Right cardiac atrium (tissue), 5 donors: ENCODE results near the gene RBM11. TPM values are rescaled to one million over a fixed set of nuclear protein-coding genes. Genes with fewer than 3 reads are reported as not detected.

Experiments
- ATAC-seq, 2 donors: fragments of 200-7000 bp; cut with Tn5 transposase; one replicate each; pipeline versions ENCODE4 v1.8.0 to v1.9.1; 2020; ENCODE audit warnings: moderate library complexity in 2 of 2, mild to moderate bottlenecking in 1 of 2
- DNase-seq, 3 donors: peaks; one replicate each; pipeline ENCODE4 v3.0.0-alpha.2; 2020
- H3K27ac ChIP-seq: one replicate; pipeline ENCODE4 v1.5.1; 2013; ENCODE audit warnings: mild to moderate bottlenecking, low read length, control low read depth, moderate library complexity
- H3K27me3 ChIP-seq: one replicate; pipeline ENCODE4 v1.6.1; 2013; ENCODE audit not compliant: control insufficient read depth, insufficient read depth
- H3K4me1 ChIP-seq: one replicate; pipeline ENCODE4 v1.6.1; 2013; ENCODE audit warnings: low read length; ENCODE audit not compliant: control insufficient read depth, insufficient read depth
- H3K4me3 ChIP-seq: one replicate; pipeline ENCODE4 v1.5.1; 2013; ENCODE audit warnings: low read length, control low read depth
- H3K9me3 ChIP-seq: one replicate; pipeline ENCODE4 v1.6.1; 2013; ENCODE audit warnings: low read length; ENCODE audit not compliant: control insufficient read depth
- WGBS: extraction: QIAGEN DNeasy Blood & Tissue Kit; methylation state at CpG from one replicate; pipeline ENCODE4 v1.1.7; 2013; 5-methylcytosine and 5-hydroxymethylcytosine counted together
- intact Hi-C, 4 donors: fragments of 100-400 bp; cut with DNase I; formaldehyde crosslinking; loops; one replicate each; pipeline versions ENCODE4 v1.11.0 to v1.14.0; 2022 to 2023
- polyA plus RNA-seq: library from polyadenylated mRNA; stranded (reverse); fragments of 200-250 nt; gene quantifications from one replicate; pipeline ENCODE4 v1.2.3, GENCODE V29; 2013
- total RNA-seq, 4 donors: library from RNA; stranded (reverse); fragmentation: NEBNext Ultra II Directional; extraction: Animal tissue kit (Norgen Biotek cat#: 25700); gene quantifications; one replicate each; pipeline ENCODE4 v1.2.1, GENCODE V29; 2021
- donor health status: healthy with polysubstance abuse.
- donor health status: DM: no; HTN: yes; CAD: no.
- donor health status: DM: no; HTN: no; CAD: no.
- donor health status: DM: no; HTN: yes; CAD: no; lungs with severe emphysema.
- donor health status: DM: yes; HTN: yes; CAD: no.

RBM11 gene
- total and polyA plus RNA-seq, 5 donors: 1.1 to 5.0 (median 2.0) TPM

- no peaks in the 10 kb centered on the region for H3K27me3 ChIP-seq
- H3K9me3 ChIP-seq: no peaks in the 10 kb centered on the region
- intact Hi-C loops: no loop called here
- no peak overlapping the region for H3K4me3 ChIP-seq
- DNase-seq: no peak
- no peaks in the 10 kb centered on the region for H3K4me1 ChIP-seq
- ATAC-seq: no peak
- WGBS: 93% methylated on average over 2 of the region's 2 CpGs
- no peak overlapping the region for H3K27ac ChIP-seq
Measured at GRCh38 chr21:14270631-14271030, 54.7 kb downstream of the RBM11 start.

DNA sequence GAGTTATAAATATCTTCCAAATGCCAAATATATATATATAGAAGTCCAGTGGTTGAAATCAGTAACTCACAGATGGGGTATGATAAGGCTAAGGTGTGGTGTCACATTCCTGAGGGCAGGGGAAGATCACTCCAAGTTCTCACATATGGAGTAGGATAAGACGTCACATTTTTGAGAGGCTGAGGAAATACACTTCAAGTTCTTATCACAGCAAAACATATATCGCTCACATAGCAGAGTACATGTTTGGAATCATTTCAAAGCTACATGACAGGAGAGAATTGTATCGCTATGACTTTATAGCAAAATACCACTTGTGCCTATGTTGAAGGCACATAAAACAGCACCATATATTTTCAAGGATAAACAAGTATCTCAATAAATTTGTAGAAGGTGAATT, 55.1 kb downstream of the RBM11 start:
- DNase-seq: no peak
- no peaks in the 10 kb centered on the region for H3K4me1 ChIP-seq
- no peaks in the 10 kb centered on the region for H3K27me3 ChIP-seq
- H3K9me3 ChIP-seq: no peaks in the 10 kb centered on the region
- H3K4me3 ChIP-seq: no peak overlapping the region
- intact Hi-C loops: no loop called here
- no peak overlapping the region for H3K27ac ChIP-seq
- no peak for ATAC-seq
- whole genome bisulfite sequencing: 42% methylated on average over 3 of the region's 3 CpGs

- intact Hi-C loops: no loop called here
- no peaks in the 10 kb centered on the region for H3K9me3 ChIP-seq
- no peak overlapping the region for H3K4me3 ChIP-seq
- H3K27me3 ChIP-seq: no peaks in the 10 kb centered on the region
- H3K4me1 ChIP-seq: no peaks in the 10 kb centered on the region
- WGBS: 72% methylated on average over 6 of the region's 6 CpGs
- no peak overlapping the region for H3K27ac ChIP-seq
- ATAC-seq: no peak
- DNase-seq: no peak
Measured at GRCh38 chr21:14271641-14272040, 55.7 kb downstream of the RBM11 start.

- intact Hi-C loops: no loop called here
- Histone ChIP-seq H3K4me3 (peak overlapping the region; percentile 17), H3K9me3 (no peaks in the 10 kb centered on the region), H3K27me3 (no peaks in the 10 kb centered on the region), H3K4me1 (no peaks in the 10 kb centered on the region), H3K27ac (no peak overlapping the region)
- ATAC-seq: peak; percentile 96 to 98
- DNase-seq: peak; percentile 74 to 90 (median 89)
- 14% methylated on average over 39 of the region's 39 CpGs for WGBS
Measured at GRCh38 chr21:14273736-14274538, 58.0 kb downstream of the RBM11 start.

GRCh38 chr21:14275702-14276205, 59.8 kb downstream of the RBM11 start:
- H3K27me3 ChIP-seq: no peaks in the 10 kb centered on the region
- no peak overlapping the region for H3K4me3 ChIP-seq
- 80% methylated on average over 4 of the region's 4 CpGs for WGBS
- H3K9me3 ChIP-seq: no peaks in the 10 kb centered on the region
- intact Hi-C loops: no loop called here
- H3K27ac ChIP-seq: no peak overlapping the region
- DNase-seq (no peak), ATAC-seq (no peak)
- no peaks in the 10 kb centered on the region for H3K4me1 ChIP-seq

Other genes with a start within 250 kb of the RBM11 start
- not detected for gene LIPI, start 5.2 kb upstream of the RBM11 start, total RNA-seq
- gene LIPI, start 5.2 kb upstream of the RBM11 start, polyA plus RNA-seq: not detected
- 10 to 100 TPM; 16.0 to 37.6 (median 17.8) TPM for gene HSPA13, start 167.0 kb downstream of the RBM11 start, total RNA-seq
- gene HSPA13, start 167.0 kb downstream of the RBM11 start, polyA plus RNA-seq: 9.1 TPM